K562 (cell line): Measurements from ENCODE around the gene LRRC15. TPM values are rescaled to one million over a fixed set of nuclear protein-coding genes. Genes with fewer than 3 reads are reported as not detected.

Experiments
- AFF4 ChIP-seq: sonication (generic); formaldehyde crosslinking; IDR thresholded peaks from 2 replicates; pipeline ENCODE4 v1.8.0; 2023; ENCODE audit warnings: mild to moderate bottlenecking, missing genetic modification reagents
- CBFA2T2 ChIP-seq: fragments of 450-650 bp; conservative IDR thresholded peaks from 2 replicates; pipeline ENCODE4 v1.6.1; 2017; ENCODE audit warnings: mild to moderate bottlenecking
- GMEB1 ChIP-seq: fragments of 250-450 bp; sonication (Bioruptor Pico); IDR thresholded peaks from 2 replicates; pipeline ENCODE4 v1.4.0; 2020; ENCODE audit warnings: mild to moderate bottlenecking
- HDAC1 ChIP-seq, 2 experiments: fragments of 450-650 bp; IDR thresholded peaks; 2 replicates each; pipeline ENCODE4 v1.6.1; 2016 to 2017; ENCODE audit warnings: inconsistent platforms in 1 of 2, mild to moderate bottlenecking in 1 of 2, moderate library complexity in 1 of 2
- JUND ChIP-seq, 2 experiments: IDR thresholded peaks; 2 replicates in 1 of 2; 3 replicates in 1 of 2; pipeline ENCODE4 v1.6.1; 2011; ENCODE audit warnings: borderline replicate concordance in 2 of 2, low read depth in 2 of 2, low read length in 2 of 2, improper control_type of control experiment in 1 of 2, missing biosample characterization in 1 of 2, missing genetic modification characterization in 1 of 2, missing genetic modification reagents in 1 of 2
- NUFIP1 ChIP-seq: fragments of 450-650 bp; IDR thresholded peaks from 2 replicates; pipeline ENCODE4 v1.6.1; 2018; ENCODE audit not compliant: partially characterized antibody
- RCOR1 ChIP-seq, 2 experiments: IDR thresholded peaks; 2 replicates each; pipeline ENCODE4 v1.6.1; 2012; ENCODE audit warnings: low read depth in 2 of 2, low read length in 2 of 2, borderline replicate concordance in 1 of 2, improper control_type of control experiment in 1 of 2
- UBTF ChIP-seq, 2 experiments: IDR thresholded peaks; 2 replicates each; pipeline ENCODE4 v1.6.1; 2012; ENCODE audit warnings: improper control_type of control experiment in 2 of 2, low read depth in 2 of 2, low read length in 2 of 2, borderline replicate concordance in 1 of 2
- ZBTB17 ChIP-seq: fragments of 450-650 bp; formaldehyde crosslinking; IDR thresholded peaks from 2 replicates; pipeline ENCODE4 v1.4.0; 2020; ENCODE audit warnings: mild to moderate bottlenecking
- ZEB2 ChIP-seq: fragments of 450-650 bp; IDR thresholded peaks from 2 replicates; pipeline ENCODE4 v1.6.1; 2016
- ZFP30 ChIP-seq: fragments of 250-450 bp; sonication (Bioruptor Pico); IDR thresholded peaks from 2 replicates; pipeline ENCODE4 v1.8.0; 2022; ENCODE audit warnings: moderate library complexity, mild to moderate bottlenecking, inconsistent platforms, borderline replicate concordance
- ZNF766 ChIP-seq: fragments of 200-800 bp; sonication (Bioruptor generic); conservative IDR thresholded peaks from 2 replicates; pipeline ENCODE4 v1.6.1; 2016; ENCODE audit warnings: missing genetic modification characterization, missing compliant biosample characterization
- ZSCAN32 ChIP-seq: fragments of 450-650 bp; formaldehyde crosslinking; IDR thresholded peaks from 2 replicates; pipeline ENCODE4 v1.4.0; 2020; ENCODE audit warnings: mild to moderate bottlenecking, moderate library complexity
- polyA plus RNA-seq, 8 experiments: library from polyadenylated mRNA; depleted of rRNA in 4 of 8; stranded (reverse) in 5 of 8; unstranded in 3 of 8; fragments of >200 nt; fragmentation: Nextera tagmentation in 2 of 8; fragmentation: Illumina TruSeq in 1 of 8; extraction: Ambion mirVana in 2 of 8; extraction: Trizol in 1 of 8; gene quantifications; 2 replicates each; pipeline versions ENCODE4 v1.2.1 to v1.2.3, GENCODE V29; 2011 to 2014; ENCODE audit warnings: inconsistent platforms in 1 of 8, missing spikeins in 1 of 8
- total RNA-seq, 7 experiments: library from RNA; depleted of rRNA in 6 of 7; stranded (reverse); fragments of >200 nt in 6 of 7; fragmentation: Illumina TruSeq in 2 of 7; extraction: Trizol in 2 of 7; gene quantifications; 2 replicates each; pipeline versions ENCODE4 v1.2.1 to v1.2.3, GENCODE V29; 2011 to 2021; ENCODE audit warnings: low replicate concordance in 1 of 7
- TF ChIP-seq, protein P1 (sequence below): fragments of 450-650 bp; formaldehyde crosslinking; IDR thresholded peaks from 2 replicates; pipeline ENCODE4 v1.4.0; 2020; ENCODE audit warnings: mild to moderate bottlenecking, moderate library complexity
- TF ChIP-seq, protein P2 (sequence below): IDR thresholded peaks from 2 replicates; pipeline ENCODE4 v1.6.1; 2011; ENCODE audit warnings: borderline replicate concordance, low read depth, mild to moderate bottlenecking, moderate library complexity, low read length; ENCODE audit not compliant: insufficient read depth, poor library complexity, severe bottlenecking

The LRRC15 gene
- total and polyA plus RNA-seq, 9 of the 15 experiments (the other 6 are each of a cell fraction or from before 2014, with no cell fraction given) = not detected

GRCh38 chr3:194312743-194313281 is 56.7 kb downstream of the LRRC15 start (continued):
- peak in 1 of 2 experiments; percentile 70; a peak in 1 of 4 replicates for TF ChIP-seq UBTF (IDR thresholded peaks at IDR 0.05; ENCODE audit: borderline replicate concordance in 1 of 2, low read depth in 2 of 2, low read length in 2 of 2)
- no peak for TF ChIP-seq AFF4 (CRISPR knock-in tag)
- TF ChIP-seq ZBTB17 = no peak
- TF ChIP-seq GMEB1 = no peak
- TF ChIP-seq ZNF766 (CRISPR knock-in tag) = 0 out of 2 replicates have a peak, but pooled peaks have one; percentile 22
- TF ChIP-seq ZFP30 (CRISPR knock-in tag) = no peak
- TF ChIP-seq ZEB2 = peak; percentile 66
- TF ChIP-seq NUFIP1 = no peak
- TF ChIP-seq JUND (IDR thresholded peaks at IDR 0.05; ENCODE audit: borderline replicate concordance, low read depth, low read length) = peak; percentile 63
- TF ChIP-seq JUND (tag; IDR thresholded peaks at IDR 0.05; ENCODE audit: borderline replicate concordance, low read depth, low read length) = peak; percentile 69; the same call in 1 of the 3 replicates
- no peak for TF ChIP-seq ZSCAN32 (CRISPR knock-in tag)
- peak; percentile 87 to 99 for TF ChIP-seq RCOR1 (IDR thresholded peaks at IDR 0.05; ENCODE audit: borderline replicate concordance in 1 of 2, low read depth in 2 of 2, low read length in 2 of 2)
- TF ChIP-seq, protein P1, sequence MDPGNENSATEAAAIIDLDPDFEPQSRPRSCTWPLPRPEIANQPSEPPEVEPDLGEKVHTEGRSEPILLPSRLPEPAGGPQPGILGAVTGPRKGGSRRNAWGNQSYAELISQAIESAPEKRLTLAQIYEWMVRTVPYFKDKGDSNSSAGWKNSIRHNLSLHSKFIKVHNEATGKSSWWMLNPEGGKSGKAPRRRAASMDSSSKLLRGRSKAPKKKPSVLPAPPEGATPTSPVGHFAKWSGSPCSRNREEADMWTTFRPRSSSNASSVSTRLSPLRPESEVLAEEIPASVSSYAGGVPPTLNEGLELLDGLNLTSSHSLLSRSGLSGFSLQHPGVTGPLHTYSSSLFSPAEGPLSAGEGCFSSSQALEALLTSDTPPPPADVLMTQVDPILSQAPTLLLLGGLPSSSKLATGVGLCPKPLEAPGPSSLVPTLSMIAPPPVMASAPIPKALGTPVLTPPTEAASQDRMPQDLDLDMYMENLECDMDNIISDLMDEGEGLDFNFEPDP (CRISPR knock-in tag) = no peak
- TF ChIP-seq, protein P2, sequence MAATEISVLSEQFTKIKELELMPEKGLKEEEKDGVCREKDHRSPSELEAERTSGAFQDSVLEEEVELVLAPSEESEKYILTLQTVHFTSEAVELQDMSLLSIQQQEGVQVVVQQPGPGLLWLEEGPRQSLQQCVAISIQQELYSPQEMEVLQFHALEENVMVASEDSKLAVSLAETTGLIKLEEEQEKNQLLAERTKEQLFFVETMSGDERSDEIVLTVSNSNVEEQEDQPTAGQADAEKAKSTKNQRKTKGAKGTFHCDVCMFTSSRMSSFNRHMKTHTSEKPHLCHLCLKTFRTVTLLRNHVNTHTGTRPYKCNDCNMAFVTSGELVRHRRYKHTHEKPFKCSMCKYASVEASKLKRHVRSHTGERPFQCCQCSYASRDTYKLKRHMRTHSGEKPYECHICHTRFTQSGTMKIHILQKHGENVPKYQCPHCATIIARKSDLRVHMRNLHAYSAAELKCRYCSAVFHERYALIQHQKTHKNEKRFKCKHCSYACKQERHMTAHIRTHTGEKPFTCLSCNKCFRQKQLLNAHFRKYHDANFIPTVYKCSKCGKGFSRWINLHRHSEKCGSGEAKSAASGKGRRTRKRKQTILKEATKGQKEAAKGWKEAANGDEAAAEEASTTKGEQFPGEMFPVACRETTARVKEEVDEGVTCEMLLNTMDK = no peak
- 0 out of 2 replicates have a peak, but pooled peaks have one; percentile 7 for TF ChIP-seq CBFA2T2
- TF ChIP-seq HDAC1 (IDR thresholded peaks at IDR 0.05) = peak in 1 of 2 experiments; percentile 93; a peak in 2 of 4 replicates
